Measurements from ENCODE around the gene SMAD5. TPM values are rescaled to one million over a fixed set of nuclear protein-coding genes. Genes with fewer than 3 reads are reported as not detected.

Gene SMAD5
- total RNA-seq: 28.6 and 39.5 TPM in 2 replicates

GRCh38 chr5:136132557-136133221 is at the start of gene SMAD5:
Gene SMAD5 (plus strand): TSS chr5:136132845. CDS start chr5:136153761, 20,916 bp downstream.

DNA sequence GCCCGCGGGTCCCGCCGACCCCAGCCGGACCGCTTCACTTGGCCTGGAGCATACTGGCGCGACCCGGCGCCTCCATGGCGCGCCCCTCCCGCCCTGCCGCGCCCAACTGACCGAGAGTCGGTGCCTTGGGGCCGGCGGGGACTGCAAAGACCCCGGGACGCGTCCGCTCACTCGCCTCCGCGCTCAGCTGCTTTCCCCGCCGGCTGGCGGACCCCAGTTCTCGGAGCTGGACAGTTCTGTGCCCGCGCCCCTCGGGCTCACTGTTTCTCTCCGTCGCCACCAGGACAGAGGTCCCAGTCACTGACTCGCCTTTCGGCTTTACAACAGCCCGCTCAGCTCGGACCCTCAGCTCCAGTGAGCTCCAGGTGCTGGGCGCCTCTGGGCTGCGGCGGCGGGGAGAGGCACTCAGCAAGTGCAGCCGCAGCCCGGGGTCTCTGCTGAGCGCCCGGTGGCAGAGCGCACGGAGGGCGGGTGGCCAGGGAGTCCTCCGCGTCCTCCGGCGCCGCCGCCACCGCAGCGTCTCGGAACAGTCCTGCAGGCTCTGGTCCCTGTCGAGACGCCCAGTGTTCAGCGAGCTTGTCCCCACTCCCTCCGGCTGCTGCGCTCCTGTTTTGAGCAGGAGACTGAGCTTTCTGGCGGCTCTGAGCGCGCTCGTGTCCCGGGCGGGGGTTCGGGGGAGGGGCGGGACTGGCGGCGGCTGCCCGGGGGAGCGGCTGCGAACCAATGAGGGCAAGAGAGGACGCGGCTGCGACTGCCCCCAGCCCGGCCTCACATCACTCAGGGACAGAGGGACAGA is 60.1 kb downstream of the SMAD5 start, which contains the start of gene SMIM32:
TSS of gene SMIM32 (minus strand) at position 637 of the 796 bp plus-strand sequence. CDS start 638 bp downstream, outside the sequence.

Other genes with a start within 250 kb of the SMAD5 start
- gene IL9, start 237.0 kb upstream of the SMAD5 start, total RNA-seq: not detected in 2 replicates
- gene LECT2, start 177.9 kb upstream of the SMAD5 start, total RNA-seq: not detected in 2 replicates
- gene TGFBI, start 103.9 kb upstream of the SMAD5 start, total RNA-seq: 178 and 182 TPM in 2 replicates
- not detected in 2 replicates for gene SMIM32, start 60.3 kb downstream of the SMAD5 start, total RNA-seq
- not detected in 2 replicates for gene TRPC7, start 232.7 kb downstream of the SMAD5 start, total RNA-seq

All from bronchus fibroblast of lung (primary cell).